HL-60 (cell line): Measurements from ENCODE around the gene GTF3C1.

Experiments used
- TF ChIP-seq, protein P1 (sequence below): IDR thresholded peaks from one replicate; pipeline ENCODE4 v1.5.1; 2011; ENCODE audit warnings: low read length, control low read depth, inconsistent platforms; ENCODE audit not compliant: insufficient read depth
- TF ChIP-seq, protein P2 (sequence below): IDR thresholded peaks from 2 replicates; pipeline ENCODE4 v1.6.1; 2012; ENCODE audit warnings: low read depth; ENCODE audit not compliant: insufficient replicate concordance

- TF ChIP-seq, protein P1, sequence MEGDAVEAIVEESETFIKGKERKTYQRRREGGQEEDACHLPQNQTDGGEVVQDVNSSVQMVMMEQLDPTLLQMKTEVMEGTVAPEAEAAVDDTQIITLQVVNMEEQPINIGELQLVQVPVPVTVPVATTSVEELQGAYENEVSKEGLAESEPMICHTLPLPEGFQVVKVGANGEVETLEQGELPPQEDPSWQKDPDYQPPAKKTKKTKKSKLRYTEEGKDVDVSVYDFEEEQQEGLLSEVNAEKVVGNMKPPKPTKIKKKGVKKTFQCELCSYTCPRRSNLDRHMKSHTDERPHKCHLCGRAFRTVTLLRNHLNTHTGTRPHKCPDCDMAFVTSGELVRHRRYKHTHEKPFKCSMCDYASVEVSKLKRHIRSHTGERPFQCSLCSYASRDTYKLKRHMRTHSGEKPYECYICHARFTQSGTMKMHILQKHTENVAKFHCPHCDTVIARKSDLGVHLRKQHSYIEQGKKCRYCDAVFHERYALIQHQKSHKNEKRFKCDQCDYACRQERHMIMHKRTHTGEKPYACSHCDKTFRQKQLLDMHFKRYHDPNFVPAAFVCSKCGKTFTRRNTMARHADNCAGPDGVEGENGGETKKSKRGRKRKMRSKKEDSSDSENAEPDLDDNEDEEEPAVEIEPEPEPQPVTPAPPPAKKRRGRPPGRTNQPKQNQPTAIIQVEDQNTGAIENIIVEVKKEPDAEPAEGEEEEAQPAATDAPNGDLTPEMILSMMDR = no peak
- TF ChIP-seq, protein P2, sequence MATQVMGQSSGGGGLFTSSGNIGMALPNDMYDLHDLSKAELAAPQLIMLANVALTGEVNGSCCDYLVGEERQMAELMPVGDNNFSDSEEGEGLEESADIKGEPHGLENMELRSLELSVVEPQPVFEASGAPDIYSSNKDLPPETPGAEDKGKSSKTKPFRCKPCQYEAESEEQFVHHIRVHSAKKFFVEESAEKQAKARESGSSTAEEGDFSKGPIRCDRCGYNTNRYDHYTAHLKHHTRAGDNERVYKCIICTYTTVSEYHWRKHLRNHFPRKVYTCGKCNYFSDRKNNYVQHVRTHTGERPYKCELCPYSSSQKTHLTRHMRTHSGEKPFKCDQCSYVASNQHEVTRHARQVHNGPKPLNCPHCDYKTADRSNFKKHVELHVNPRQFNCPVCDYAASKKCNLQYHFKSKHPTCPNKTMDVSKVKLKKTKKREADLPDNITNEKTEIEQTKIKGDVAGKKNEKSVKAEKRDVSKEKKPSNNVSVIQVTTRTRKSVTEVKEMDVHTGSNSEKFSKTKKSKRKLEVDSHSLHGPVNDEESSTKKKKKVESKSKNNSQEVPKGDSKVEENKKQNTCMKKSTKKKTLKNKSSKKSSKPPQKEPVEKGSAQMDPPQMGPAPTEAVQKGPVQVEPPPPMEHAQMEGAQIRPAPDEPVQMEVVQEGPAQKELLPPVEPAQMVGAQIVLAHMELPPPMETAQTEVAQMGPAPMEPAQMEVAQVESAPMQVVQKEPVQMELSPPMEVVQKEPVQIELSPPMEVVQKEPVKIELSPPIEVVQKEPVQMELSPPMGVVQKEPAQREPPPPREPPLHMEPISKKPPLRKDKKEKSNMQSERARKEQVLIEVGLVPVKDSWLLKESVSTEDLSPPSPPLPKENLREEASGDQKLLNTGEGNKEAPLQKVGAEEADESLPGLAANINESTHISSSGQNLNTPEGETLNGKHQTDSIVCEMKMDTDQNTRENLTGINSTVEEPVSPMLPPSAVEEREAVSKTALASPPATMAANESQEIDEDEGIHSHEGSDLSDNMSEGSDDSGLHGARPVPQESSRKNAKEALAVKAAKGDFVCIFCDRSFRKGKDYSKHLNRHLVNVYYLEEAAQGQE = no peak
Measured at GRCh38 chr16:27465483-27465879, 84.2 kb downstream of the GTF3C1 start.
